ENCODE data around the gene LTF.
"Not testable (repeated sequence)": the region's sequence is repeated elsewhere in the genome, so short reads cannot be mapped to it uniquely, and the experiment has no call there.

LTF gene

DNA sequence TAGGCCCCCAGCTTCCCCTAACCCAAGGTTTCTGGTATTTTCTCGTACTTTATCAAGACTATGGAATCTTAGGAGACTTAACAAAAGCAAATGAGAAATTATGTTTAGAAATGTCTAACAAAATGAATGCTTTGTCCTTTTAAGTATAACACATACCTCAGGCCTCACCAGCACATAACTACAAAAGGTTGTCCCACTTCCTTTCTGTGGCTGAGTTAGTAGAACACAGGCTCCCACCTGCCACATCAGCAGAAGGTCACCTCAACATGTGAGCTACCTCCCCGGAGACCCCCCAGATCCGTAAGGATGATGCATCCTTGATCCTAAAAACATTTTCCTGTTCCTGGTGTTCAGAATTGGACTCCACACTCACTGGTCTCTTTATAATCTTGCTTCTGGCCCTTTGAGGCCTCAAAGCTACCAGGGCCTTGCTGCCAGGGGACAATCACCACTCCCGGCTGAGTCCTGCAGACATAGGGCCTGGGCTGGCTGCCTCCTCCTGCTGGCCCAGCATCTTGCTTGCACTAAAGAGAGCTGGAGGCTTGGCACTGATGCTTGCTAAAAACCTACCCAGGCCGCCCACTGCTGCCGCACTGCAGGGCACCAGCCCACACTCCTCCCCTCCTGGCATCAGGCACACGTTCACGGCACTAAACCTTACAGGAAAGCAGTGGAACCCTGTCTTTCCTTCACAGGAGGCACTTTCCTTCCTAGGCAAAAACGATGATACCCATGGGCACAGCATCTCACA lies 54.8 kb downstream of the LTF start:
- DNase-seq = no peak

DNA sequence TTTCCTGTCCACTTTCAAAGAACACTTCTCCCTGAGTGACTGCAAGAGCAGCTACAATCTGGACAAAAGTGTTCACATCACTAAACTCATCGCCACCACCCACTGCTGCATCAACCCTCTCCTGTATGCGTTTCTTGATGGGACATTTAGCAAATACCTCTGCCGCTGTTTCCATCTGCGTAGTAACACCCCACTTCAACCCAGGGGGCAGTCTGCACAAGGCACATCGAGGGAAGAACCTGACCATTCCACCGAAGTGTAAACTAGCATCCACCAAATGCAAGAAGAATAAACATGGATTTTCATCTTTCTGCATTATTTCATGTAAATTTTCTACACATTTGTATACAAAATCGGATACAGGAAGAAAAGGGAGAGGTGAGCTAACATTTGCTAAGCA lies 55.9 kb downstream of the LTF start:
- DNase-seq = no peak

GRCh38 chr3:46407970-46408369 lies 56.7 kb downstream of the LTF start:
- DNase-seq = no peak

DNA sequence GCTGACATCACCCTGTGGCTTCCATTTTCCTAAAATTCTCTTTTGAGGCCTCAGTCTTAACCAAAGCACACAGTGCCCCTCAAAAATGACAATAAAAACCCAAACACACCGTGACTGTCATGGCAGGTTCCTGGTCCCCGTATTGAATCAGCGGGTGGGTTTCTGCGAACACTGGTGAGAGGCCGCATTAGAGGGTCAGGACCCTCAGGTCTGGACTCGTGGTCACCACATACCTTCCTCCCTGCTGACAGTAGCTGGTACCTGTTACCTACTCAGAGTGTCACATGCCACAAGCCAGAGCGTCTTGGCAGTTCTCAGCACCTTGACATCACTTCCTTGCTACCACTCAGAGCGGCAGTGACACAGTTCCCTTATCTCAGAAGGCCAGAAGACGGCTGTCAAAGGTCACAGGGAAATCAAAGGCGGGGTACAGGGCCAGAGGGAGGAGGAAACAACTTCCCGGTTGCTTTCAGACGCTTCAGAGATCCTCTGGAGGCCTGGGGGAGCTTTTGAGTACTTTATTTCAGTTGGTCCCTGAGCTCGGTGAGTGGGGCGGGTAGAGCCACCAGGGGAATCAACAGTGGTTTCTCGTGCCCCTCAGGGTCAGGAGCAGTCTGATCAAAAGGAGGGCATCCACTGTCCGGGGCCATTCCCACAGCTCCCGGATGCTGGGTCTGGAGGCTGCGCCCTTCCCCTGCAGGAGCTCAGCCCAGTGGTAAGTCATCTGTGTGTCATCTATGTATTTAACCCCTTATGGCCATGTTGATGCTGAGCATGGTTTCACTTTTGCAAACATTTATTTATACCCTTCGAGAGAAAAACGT lies 57.7 kb downstream of the LTF start, which contains the start of the genes CCR5AS and CCRL2:
TSS of gene CCR5AS (minus strand) at position 279 of the 824 bp plus-strand sequence.
TSS of gene CCRL2 (plus strand) at position 472 of the 824 bp plus-strand sequence. CDS start 821 bp downstream, outside the sequence.
- DNase-seq = peak; percentile 9

DNA sequence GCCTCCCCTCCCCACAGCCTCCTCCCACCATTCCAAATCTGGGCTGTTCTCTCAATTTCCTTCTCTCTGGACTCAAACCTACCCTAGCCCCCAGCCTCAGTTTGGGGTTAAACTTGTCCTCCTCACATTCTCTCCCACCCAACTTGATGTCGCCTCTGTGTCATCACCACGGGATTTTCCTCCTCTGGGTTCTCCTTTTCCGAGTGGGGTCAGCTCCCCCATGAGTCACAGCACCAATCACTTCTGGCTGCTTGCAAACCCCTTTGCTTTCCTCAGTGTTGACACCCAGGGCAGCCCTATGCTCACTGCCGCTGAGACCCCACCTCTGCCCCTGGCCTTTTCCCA lies 58.3 kb downstream of the LTF start:
- DNase-seq = no peak

DNA sequence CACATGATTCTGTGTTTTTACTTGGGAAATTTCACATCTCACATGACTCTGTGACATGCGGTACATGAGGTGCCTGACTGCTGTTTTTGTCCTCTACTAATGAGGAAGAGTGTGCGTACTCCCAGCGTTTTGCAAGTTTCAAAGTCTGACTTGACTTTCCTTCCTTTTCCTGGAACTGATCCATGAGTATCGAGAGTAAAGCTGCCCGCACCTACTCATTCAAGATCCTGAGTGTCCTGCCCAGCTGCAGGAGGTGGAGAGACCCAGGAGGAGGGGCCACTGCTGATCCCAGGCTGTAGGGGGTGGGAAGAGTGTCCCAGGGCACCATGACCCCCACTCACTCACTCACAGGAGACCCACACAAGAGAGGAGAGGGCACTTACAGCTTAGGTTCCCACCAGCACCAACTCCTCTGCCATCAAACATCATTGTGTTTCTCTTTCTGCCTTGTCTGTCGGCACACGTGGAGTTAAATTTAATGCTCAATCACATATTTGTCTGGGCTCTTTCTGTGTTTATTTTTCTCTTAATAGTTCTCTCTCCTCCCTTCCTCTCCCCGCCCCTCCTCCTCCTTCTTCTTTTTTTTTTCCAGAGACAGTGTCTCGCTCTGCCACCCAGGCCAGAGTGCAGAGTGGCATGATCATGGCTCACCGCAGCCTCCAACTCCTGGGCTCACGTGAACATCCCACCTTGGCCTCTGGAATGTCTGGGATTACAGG lies 59.2 kb downstream of the LTF start:
- no peak for DNase-seq

- not testable (repeated sequence) for DNase-seq
Observed at GRCh38 chr3:46402902-46403301, 61.8 kb downstream of the LTF start.

DNA sequence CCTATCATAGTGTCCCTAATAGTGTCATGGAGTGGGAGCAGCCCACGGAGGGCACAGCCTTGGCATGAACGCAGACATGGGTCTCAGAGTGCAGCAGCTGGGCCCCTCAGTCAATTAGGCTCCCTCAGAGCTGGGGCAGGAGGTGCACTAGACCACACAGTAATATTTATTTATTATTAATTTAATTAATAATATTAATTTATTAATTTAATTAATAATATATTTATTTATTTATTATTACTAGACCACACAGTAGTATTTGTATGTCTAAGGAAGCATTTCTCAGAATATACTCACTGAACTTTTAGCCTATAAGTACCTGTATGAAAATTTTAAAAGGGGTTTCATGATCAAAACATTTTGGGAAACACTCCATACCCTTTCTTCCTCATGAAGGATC lies 63.1 kb downstream of the LTF start:
- no peak for DNase-seq

- DNase-seq = no peak
Observed at GRCh38 chr3:46400846-46401245, 63.9 kb downstream of the LTF start.

- DNase-seq = no peak
Observed at GRCh38 chr3:46400000-46400734, 64.5 kb downstream of the LTF start.

DNA sequence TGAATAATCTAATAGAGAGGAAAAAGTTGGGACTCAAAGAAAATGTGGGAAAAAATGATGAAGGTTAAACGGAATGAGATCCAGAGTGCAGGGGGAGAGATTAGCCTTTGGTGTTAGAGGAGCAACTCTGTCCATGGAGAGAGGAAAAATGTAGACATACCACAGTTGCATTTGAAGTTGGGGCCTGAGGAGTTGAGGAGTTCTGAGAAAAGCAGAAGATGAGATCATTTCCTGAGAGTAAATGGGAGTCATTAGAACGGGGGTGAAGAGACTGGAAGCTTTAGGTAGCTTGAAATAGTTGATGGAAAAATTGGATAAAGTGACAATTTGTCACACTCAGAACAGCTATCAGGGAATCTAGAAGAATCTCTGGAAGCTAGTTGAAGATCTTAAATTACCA lies 65.1 kb downstream of the LTF start:
- no peak for DNase-seq

DNA sequence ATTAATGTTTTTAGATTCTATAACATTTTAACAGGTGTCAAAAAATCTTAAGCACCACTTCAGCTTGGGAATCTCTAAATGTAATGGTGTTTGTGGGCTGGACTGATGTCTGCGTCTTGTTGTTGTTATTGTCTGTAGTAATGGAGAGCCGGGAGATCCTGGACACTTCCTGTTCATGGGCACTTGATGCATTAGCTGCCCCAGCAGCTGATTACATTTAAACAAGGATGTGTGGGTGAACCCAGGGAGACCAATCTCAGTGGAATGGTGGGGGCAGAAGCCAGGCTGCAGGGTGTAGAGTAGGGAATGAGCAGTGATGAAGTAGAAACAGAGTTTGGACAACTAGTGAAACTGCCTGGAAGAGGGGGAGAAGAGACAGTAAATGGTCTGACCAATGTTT lies 65.6 kb downstream of the LTF start:
- no peak for DNase-seq

DNA sequence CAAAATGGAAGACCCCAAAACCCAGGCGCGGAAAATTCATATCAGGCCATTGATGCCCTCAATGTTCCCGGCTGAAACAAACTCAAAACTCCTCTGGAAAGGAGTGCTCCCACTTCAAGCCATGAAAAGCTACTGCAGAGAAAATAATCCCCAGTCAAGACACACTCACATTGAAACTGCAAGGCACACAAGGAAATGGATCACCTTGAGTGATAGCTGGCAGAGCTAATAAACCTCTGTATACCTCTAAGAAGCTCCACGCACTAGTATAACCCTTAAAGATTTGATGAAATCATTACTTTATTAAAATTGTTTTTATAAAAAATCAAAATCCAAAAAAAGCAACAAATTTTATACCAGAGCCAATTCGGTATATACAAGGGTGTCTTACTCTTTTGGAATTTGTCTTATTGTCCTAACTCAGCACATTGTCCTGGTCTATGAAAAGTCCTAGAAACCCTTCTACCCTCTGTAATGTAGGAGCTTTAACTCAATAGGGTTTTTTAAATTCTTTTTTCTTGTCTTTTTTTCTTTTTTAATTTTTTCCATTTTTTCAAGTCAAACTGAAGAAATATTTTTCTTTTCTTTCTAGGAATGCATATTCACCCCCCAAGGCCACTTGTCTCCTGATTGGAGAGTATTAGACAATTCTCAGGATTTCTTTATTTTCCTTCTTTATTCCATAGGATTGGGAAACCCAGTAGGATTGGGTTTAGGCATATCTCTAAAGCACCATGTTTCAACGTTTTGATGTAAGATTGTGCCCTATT lies 66.3 kb downstream of the LTF start:
- no peak for DNase-seq

GRCh38 chr3:46397111-46397510 lies 67.6 kb downstream of the LTF start:
- DNase-seq = no peak

GRCh38 chr3:46395766-46396530 lies 68.8 kb downstream of the LTF start:
- DNase-seq = no peak

DNA sequence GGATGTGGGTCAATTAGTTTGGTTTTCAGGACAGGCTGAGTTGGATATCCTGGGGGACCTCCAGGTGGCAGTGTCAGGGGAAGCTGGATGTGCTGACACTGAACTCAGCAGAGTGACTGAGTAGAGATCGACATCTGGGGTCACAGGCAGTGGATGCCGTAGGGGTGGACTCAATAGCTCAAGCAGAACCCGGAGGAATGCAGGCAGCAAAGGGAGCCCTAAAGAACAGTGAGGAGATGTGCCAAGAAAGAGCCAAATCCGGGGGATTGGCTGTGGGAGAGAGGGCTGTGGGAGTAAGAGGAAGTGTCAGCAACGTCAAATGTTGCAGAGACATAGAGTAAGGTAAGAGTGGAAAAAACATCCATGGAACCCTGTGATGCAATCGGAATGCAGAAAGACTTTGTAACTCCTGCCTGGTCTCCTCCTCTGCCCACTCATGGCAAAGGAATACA lies 69.5 kb downstream of the LTF start:
- no peak for DNase-seq

GRCh38 chr3:46393554-46394434 lies 70.9 kb downstream of the LTF start:
- DNase-seq = no peak

DNA sequence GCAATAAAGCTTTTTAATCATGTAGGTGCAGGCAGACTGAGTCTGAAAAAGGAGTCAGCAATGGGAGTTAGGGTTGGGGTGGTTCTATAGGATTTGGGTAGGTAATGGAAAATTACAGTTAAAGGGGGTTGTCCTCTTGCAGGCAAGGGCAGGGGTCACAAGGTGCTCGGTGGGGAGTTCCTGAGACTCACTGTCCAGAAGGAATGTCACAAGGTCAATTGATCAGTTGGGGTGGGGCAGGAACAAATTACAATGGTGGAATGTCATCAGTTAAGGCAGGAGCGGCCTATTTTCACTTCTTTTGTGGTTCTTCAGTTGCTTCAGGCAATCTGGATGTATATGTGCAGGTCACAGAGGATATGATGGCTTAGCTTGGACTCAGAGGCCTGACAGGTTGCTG lies 71.7 kb downstream of the LTF start:
- no peak for DNase-seq

DNA sequence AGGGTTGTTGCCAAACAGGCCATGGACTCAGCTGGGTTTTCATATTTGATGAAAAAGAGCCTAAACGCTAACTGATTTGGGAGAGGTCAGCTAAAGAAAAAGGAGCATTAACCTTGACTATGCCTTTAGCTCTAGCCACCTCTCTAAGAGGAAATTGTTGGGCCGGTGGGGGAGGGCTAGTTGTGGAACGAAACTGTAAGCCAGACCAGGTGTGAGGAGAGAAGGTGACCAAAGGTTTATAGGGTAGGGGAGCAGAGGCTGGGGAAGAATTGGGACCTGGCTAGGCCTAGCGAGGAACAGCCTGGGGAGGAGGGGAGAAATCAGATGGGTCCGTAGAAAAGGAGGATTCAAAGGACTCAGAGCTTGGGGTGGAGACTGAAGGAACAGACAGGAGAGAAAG lies 73.2 kb downstream of the LTF start:
- not testable (repeated sequence) for DNase-seq

- DNase-seq = no peak
Observed at GRCh38 chr3:46389306-46389705, 75.4 kb downstream of the LTF start.

All from activated T-cell treated with anti-CD3 and anti-CD28 coated beads for 4 hours (primary cell).